ACC112 (cell line): Measurements from ENCODE around the gene COL4A3.

Experiments
- H2AFZ ChIP-seq: fragments of 200-600 bp; sonication (generic); one replicate; pipeline ENCODE4 v1.6.0; 2017; ENCODE audit warnings: antibody characterized with exemption, low read length; ENCODE audit not compliant: unreplicated experiment
- H3K27ac ChIP-seq: fragments of 200-600 bp; sonication (generic); 2 replicates; pipeline ENCODE4 v1.5.1; 2014; ENCODE audit warnings: low read depth, mild to moderate bottlenecking, antibody characterized with exemption, low read length, moderate library complexity
- H3K27me3 ChIP-seq: fragments of 200-600 bp; sonication (generic); 2 replicates; pipeline ENCODE4 v1.6.1; 2014; ENCODE audit warnings: mild to moderate bottlenecking, antibody characterized with exemption, low read length, moderate library complexity, mixed read lengths; ENCODE audit not compliant: insufficient read depth
- H3K36me3 ChIP-seq: fragments of 200-600 bp; sonication (generic); 2 replicates; pipeline ENCODE4 v1.6.1; 2016; ENCODE audit warnings: mild to moderate bottlenecking, antibody characterized with exemption, low read length, moderate library complexity, mixed read lengths; ENCODE audit not compliant: insufficient read depth
- H3K4me1 ChIP-seq: fragments of 200-600 bp; sonication (generic); one replicate; pipeline ENCODE4 v1.6.1; 2016; ENCODE audit warnings: low read length, mixed read lengths; ENCODE audit not compliant: insufficient read depth, unreplicated experiment, control insufficient read depth
- H3K4me3 ChIP-seq: fragments of 200-600 bp; sonication (generic); 2 replicates; pipeline ENCODE4 v1.5.1; 2014; ENCODE audit warnings: mild to moderate bottlenecking, low read depth, low read length
- H3K79me2 ChIP-seq: fragments of 200-600 bp; sonication (generic); one replicate; pipeline ENCODE4 v1.6.0; 2016; ENCODE audit warnings: low read length; ENCODE audit not compliant: control insufficient read depth, unreplicated experiment, insufficient read depth

COL4A3 gene

DNA sequence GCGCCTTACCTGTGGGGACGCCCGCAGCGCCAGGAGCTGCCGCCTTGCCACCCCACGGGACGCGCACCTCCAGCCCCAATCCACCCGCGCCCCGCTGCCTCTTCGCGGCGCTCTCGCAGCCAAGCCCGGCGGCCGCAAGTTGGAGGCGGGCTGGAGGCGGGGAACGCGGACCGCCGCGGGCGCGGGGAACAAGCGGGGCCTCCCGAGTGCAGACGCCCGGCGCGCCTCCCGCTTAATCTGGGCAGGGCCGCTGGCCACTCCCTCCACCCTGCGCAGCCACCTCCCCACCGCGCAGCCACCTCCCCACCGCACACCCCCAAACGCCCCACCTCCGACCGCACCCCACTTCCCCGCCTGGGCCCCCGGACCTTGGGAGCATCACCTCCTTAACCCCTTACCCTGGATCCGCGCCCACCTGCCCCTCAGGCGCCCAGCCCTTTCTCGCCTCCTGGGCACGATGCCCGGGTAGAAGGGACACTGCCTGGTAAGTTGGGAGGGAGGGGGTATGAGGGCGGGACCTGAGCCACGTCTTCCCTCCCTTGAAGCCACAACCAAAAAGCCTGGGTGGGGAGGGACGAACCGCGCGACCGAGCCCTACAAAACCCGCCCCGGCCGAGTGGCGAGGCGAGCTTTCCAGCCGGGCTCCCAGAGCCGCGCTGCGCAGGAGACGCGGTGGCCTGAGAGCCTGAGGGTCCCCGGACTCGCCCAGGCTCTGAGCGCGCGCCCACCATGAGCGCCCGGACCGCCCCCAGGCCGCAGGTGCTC lies at the start of gene COL4A3, which contains the start of gene COL4A4:
COL4A3 (plus strand) TSS at position 627 of the 765 bp plus-strand sequence; CDS start at position 730, 103 bp downstream.
COL4A4 (minus strand) TSS at position 208 of the 765 bp plus-strand sequence. CDS start 16,722 bp downstream, outside the sequence.
- Histone ChIP-seq H3K79me2 (no peaks in the 10 kb centered on the region), H3K4me3 (peak within 1 kb of the TSS; percentile 83), H3K4me1 (peaks cover 12% of the 10 kb centered on the region), H2AFZ (peak within 1 kb of the TSS; percentile 90), H3K27me3 (no peaks in the 10 kb centered on the region), H3K27ac (no peak within 1 kb of the TSS), H3K36me3 (0 out of 2 replicates have a peak, but pooled peaks cover 3% of the 10 kb centered on the region)

DNA sequence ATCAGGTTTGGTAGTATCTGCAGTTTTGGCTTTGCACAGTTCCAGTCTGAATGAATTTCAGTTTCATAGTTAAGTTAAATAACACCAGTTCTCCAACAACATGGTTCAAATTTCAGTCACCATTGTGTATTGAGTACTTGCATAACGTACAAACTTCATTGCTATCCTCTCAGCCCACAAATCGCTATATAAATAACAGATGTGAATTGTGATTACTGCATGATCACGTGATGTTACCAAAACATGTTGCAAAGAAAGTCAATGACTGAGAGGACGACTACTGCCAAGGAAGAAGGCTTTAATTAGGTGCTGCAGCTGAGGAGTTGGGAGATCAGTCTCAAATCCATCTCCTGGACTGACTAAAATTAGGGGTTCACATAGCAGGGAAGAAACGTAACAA lies 48.7 kb upstream of the COL4A3 start:
- no peaks in the 10 kb centered on the region for H3K79me2 ChIP-seq
- no peaks in the 10 kb centered on the region for H3K4me1 ChIP-seq
- no peak overlapping the region for H3K27ac ChIP-seq
- H3K36me3 ChIP-seq, result no peaks in the 10 kb centered on the region
- H3K27me3 ChIP-seq, result no peaks in the 10 kb centered on the region
- no peak overlapping the region for H3K4me3 ChIP-seq
- no peak overlapping the region for H2AFZ ChIP-seq

DNA sequence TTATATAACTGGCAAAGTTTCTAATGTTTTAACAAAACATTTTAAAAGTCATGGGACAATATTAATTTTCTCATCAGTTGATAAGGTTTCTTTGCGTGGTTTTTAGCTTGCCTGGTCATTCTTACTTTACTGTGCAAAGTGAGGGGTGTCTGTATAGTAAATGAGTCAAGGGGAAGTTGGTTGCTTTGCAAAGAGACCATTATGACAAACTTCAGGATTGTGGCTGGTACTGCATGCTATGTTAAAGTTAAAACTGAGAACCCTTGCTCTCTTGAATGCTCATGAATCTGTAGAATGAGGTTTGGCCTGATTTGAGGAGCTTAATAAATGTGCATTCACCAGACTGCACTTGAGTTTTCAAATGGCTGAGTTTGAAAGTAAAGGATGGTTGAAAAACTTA lies 47.4 kb upstream of the COL4A3 start:
- H3K27ac ChIP-seq, result no peak overlapping the region
- H2AFZ ChIP-seq, result no peak overlapping the region
- no peak overlapping the region for H3K4me3 ChIP-seq
- no peaks in the 10 kb centered on the region for H3K36me3 ChIP-seq
- H3K27me3 ChIP-seq, result no peaks in the 10 kb centered on the region
- no peaks in the 10 kb centered on the region for H3K4me1 ChIP-seq
- no peaks in the 10 kb centered on the region for H3K79me2 ChIP-seq

DNA sequence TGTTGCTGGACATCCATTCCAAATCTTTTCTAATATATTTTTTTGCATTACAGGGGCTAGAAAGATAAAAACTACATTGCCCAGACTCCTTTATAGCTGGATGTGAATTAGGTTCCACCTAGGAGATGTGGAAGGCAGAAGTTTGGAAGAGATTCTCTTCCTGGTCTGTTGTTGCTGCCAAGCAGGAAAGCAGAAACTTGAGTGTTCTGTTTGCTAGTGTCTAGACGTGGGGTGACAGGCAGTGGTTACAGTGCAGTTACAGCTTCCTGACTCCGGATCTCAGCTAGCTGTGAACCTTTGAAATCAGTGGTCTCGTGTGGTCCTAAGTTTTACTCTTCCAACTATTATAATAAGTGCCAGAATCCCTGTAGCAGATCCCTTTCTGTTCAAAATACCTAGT lies 46.6 kb upstream of the COL4A3 start:
- Histone ChIP-seq H3K79me2 (no peaks in the 10 kb centered on the region), H3K4me1 (no peaks in the 10 kb centered on the region), H2AFZ (no peak overlapping the region), H3K36me3 (no peaks in the 10 kb centered on the region), H3K4me3 (no peak overlapping the region), H3K27me3 (no peaks in the 10 kb centered on the region), H3K27ac (no peak overlapping the region)

DNA sequence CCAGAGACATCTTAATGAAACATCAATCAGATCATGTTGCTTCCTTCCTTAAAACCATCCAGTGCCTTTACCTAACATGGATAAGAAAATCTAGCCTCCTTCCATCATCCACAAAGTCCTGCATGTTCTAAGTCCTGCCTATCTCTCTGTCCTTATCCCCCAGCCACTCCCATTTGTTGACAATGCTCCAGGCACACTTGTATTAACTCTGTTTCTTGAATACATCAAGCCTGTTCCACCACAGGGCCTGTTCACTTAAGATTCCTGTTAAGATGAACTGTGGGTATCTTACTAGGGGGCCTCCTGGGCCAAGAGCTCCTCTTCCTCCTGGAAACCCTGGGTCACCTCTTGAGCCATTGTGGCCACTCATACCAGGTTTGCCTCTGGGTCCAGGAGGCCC lies 46.1 kb upstream of the COL4A3 start:
- Histone ChIP-seq H3K27me3 (no peaks in the 10 kb centered on the region), H3K4me3 (no peak overlapping the region), H3K79me2 (no peaks in the 10 kb centered on the region), H3K36me3 (no peaks in the 10 kb centered on the region), H3K27ac (no peak overlapping the region), H3K4me1 (no peaks in the 10 kb centered on the region), H2AFZ (no peak overlapping the region)

DNA sequence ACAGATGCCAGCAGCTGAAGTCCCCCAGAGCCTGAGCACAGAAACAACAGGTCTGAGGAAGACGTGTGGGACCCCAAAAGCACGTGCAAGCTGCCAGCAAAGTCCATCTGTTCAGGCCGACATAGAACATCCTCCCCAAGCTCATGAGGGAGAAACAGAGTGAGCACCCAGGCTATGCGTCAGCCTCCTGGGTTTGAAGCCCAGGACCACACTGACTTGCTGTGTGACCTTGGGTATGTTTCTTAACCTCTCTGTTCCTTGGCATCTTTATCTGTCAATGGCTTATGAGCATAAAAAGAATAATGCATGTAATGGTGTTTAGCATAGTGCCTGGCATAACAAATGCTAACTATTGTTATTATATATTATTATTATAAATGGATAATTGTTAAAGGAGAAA lies 40.7 kb upstream of the COL4A3 start:
- H3K27me3 ChIP-seq, result no peaks in the 10 kb centered on the region
- no peak overlapping the region for H3K27ac ChIP-seq
- H3K4me3 ChIP-seq, result no peak overlapping the region
- no peak overlapping the region for H2AFZ ChIP-seq
- H3K79me2 ChIP-seq, result no peaks in the 10 kb centered on the region
- H3K4me1 ChIP-seq, result no peaks in the 10 kb centered on the region
- no peaks in the 10 kb centered on the region for H3K36me3 ChIP-seq

DNA sequence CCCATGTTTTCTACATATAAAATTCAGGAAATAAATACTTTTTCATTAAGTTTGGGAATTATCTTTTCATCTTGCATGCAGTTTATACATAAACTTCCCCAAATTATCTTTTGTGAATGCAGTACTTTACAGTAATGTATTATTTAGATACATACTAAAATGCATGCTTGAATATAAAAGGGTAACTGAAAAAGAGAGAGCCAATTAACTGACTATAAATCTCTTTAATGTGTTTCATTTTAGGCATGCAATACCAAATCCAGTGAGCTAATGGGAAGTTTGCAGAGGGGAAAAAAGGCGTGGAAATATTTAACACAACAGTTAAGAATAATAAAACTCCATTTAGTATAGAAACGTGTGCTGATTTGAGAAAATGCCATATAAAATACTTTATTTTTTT lies 39.6 kb upstream of the COL4A3 start:
- Histone ChIP-seq H3K36me3 (no peaks in the 10 kb centered on the region), H3K4me3 (no peak overlapping the region), H2AFZ (no peak overlapping the region), H3K27ac (no peak overlapping the region), H3K4me1 (no peaks in the 10 kb centered on the region), H3K79me2 (no peaks in the 10 kb centered on the region), H3K27me3 (no peaks in the 10 kb centered on the region)

DNA sequence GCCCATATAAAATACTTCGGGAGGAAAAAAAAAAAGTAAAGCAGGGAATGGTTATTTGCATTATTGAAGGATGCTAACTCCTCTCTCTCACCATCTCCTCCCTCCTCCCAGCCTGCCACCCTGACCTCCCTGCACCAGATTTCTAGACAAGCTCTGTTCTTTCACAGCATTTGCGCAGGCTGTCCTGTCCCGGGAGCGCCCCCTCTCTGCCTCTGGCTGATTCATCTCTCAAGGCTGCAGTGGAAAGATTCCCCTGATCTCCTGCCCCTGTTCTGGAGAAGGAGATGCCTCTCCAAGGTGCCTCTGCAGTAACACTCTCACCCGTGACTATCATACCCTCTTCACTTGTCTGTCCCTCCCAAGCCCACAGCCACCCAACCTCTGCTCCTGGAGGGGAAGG lies 38.9 kb upstream of the COL4A3 start:
- Histone ChIP-seq H3K4me3 (no peak overlapping the region), H3K4me1 (no peaks in the 10 kb centered on the region), H3K36me3 (no peaks in the 10 kb centered on the region), H3K27me3 (no peaks in the 10 kb centered on the region), H3K79me2 (no peaks in the 10 kb centered on the region), H3K27ac (no peak overlapping the region), H2AFZ (no peak overlapping the region)

DNA sequence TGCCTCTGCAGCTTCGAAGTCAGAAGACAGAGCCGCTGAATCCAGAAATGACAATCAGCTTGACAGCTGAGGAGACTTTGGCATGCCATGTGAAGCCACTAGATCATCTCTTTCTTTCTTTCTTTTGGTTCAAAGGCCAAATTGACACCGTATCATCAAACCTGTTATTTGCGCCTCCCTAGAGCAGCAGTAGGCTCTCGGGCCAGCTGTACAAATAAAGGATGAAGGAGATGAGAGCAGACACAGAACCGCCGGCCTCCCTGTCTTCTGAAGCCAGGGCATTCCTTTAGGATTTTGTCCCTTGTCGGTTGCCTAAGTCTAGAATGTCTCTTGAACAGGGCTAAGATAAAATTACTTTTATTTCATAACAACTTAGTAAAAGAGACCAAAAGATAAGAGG lies 37.2 kb upstream of the COL4A3 start:
- H3K79me2 ChIP-seq, result no peaks in the 10 kb centered on the region

DNA sequence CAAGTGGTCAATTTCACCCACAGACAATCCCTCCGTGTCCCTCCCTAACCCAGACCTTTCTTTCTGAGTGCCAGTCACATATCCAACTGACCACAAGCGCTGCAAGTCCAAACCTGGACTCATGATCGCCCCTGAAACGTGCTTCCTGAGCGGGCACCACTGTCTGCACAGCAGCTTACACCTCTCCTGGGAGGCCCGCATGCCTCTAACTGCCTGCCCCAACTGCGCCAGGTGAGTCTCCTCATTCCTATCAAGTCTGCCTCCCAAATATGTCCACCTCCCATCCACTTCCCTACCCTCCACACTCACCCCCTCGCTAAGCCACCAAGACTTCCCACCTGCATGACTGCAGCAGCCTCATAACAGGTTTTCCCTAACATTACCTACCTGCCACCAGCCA lies 33.8 kb upstream of the COL4A3 start:
- H3K79me2 ChIP-seq, result no peaks in the 10 kb centered on the region
- H3K36me3 ChIP-seq, result no peaks in the 10 kb centered on the region
- H2AFZ ChIP-seq, result no peak overlapping the region
- H3K4me1 ChIP-seq, result peaks cover 5% of the 10 kb centered on the region
- no peaks in the 10 kb centered on the region for H3K27me3 ChIP-seq
- no peak overlapping the region for H3K4me3 ChIP-seq
- H3K27ac ChIP-seq, result no peak overlapping the region

More for the DNA sequence above, 37.2 kb upstream of the COL4A3 start:
- Histone ChIP-seq H3K4me1 (no peaks in the 10 kb centered on the region), H3K27me3 (no peaks in the 10 kb centered on the region), H2AFZ (no peak overlapping the region), H3K4me3 (no peak overlapping the region), H3K36me3 (no peaks in the 10 kb centered on the region), H3K27ac (no peak overlapping the region)

DNA sequence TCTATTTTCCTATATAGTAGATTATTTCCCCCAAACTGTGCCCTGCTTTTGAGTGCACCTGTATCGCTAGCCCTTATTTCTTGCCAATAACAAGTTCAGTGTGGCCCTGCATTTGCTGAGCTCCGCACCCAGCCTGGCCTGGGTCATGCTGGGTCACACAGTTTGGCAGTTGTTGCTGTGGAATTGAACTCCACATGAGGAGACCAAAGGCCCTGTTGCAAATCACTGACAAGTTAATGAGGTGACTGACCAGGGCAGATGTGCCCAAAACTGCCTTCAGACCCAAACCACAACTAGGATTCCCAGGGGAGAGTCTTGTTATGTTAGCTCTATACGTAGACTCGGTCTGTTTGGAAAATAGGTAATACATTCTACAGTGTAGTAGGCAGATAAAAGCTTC lies 31.4 kb upstream of the COL4A3 start:
- no peaks in the 10 kb centered on the region for H3K27me3 ChIP-seq
- H2AFZ ChIP-seq, result no peak overlapping the region

More for the DNA sequence above, 31.4 kb upstream of the COL4A3 start:
- Histone ChIP-seq H3K4me3 (no peak overlapping the region), H3K4me1 (peaks cover 5% of the 10 kb centered on the region), H3K36me3 (no peaks in the 10 kb centered on the region), H3K79me2 (no peaks in the 10 kb centered on the region), H3K27ac (no peak overlapping the region)
